Measurements from ENCODE around the gene MRPL51.
A peak's percentile ranks its signal among the peaks of the same experiment; 100 is the strongest.

Gene MRPL51

GRCh38 chr12:6492838-6493496 lies at the start of gene MRPL51:
TSS of gene MRPL51 (minus strand) at chr12:6493262. CDS start at chr12:6493136, 126 bp downstream.
- peak; percentile 94 for DNase-seq

GRCh38 chr12:6542209-6543009 lies 49.3 kb upstream of the MRPL51 start:
- no peak for DNase-seq

DNA sequence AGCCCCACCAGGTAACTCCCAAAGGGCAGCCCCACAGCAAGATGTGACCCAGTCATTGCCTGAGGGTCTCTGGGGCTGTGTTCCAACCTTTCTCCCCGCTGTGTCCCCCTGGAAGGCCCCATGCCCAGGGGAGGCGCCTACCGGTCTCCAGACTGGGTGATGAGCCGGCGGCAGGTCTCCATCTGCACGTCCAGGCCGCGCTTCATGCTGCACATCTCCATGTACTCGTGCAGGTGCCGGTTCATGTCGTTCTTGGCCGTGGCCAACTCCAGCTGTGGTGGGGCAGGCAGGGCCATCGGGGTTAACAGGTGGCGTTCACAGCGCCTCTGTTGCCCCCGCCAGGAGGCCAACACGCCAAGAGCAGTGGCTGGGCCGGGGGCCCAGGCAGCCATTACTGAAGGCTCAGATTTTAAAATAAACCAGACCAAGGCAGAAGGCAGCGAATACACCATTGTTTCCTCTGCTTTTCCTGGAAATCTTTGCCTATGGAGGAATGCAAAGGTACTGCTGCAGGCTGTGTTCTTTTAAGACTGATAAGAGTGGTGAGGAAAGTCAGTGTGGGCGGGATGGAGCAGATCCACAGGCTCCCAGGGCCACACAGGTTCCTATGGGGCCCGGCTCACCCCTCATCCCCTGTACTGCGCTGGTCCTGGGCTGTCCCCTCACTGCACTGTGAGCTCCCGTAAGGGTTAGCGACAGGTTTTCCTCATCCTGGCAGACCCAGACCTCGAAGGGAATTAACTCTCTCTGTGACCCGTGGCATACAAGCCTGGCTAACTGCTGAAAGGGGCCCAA lies 48.5 kb upstream of the MRPL51 start:
- DNase-seq: no peak

GRCh38 chr12:6540181-6540877 lies 47.3 kb upstream of the MRPL51 start:
- DNase-seq: peak; percentile 62

GRCh38 chr12:6539707-6540134 lies 46.7 kb upstream of the MRPL51 start:
- no peak for DNase-seq

DNA sequence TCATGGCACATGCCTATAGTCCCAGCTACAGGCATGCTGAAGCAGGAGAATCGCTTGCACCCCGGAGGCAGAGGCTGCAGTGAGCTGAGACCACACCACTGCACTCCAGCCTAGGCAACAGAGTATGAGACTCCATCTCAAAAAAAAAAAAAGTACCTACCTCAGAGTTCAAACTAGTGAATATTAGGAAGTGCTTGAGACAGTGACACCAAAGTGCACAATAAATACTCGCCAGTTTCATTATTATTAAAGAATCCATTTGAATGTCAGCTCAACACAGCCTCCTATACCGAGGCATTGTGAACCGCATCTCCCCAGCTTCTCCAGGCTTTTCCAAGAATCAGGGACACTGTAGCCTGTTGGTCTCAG lies 46.2 kb upstream of the MRPL51 start:
- DNase-seq: no peak

DNA sequence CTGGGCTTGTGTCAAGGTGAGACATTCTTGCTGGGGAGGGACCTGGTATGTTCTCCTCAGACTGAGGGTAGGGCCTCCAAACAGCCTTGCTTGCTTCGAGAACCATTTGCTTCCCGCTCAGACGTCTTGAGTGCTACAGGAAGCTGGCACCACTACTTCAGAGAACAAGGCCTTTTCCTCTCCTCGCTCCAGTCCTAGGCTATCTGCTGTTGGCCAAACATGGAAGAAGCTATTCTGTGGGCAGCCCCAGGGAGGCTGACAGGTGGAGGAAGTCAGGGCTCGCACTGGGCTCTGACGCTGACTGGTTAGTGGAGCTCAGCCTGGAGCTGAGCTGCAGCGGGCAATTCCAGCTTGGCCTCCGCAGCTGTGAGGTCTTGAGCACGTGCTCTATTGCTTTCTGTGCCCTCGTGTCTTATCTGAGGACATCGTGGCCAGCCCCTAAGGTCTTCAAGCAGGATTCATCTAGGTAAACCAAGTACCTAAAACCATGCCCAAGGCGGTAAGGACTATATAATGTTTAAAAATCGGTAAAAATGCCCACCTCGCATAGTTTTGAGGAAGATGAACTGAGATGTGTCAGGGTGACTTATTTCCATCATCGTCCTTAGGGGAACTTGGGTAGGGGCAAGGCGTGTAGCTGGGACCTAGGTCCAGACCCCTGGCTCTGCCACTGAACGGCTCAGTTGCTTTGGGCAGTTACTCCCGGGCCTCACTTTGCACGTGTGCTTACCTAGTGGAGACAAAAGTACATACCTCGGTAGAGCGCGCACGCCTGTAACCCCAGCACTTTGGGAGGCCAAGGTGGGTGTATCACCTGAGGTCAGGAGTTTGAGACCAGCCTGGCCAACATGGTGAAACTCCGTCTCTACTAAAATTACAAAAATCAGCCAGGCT lies 45.6 kb upstream of the MRPL51 start:
- no peak for DNase-seq

- DNase-seq: peak; percentile 64
Observed at GRCh38 chr12:6537580-6538419, 44.7 kb upstream of the MRPL51 start.

DNA sequence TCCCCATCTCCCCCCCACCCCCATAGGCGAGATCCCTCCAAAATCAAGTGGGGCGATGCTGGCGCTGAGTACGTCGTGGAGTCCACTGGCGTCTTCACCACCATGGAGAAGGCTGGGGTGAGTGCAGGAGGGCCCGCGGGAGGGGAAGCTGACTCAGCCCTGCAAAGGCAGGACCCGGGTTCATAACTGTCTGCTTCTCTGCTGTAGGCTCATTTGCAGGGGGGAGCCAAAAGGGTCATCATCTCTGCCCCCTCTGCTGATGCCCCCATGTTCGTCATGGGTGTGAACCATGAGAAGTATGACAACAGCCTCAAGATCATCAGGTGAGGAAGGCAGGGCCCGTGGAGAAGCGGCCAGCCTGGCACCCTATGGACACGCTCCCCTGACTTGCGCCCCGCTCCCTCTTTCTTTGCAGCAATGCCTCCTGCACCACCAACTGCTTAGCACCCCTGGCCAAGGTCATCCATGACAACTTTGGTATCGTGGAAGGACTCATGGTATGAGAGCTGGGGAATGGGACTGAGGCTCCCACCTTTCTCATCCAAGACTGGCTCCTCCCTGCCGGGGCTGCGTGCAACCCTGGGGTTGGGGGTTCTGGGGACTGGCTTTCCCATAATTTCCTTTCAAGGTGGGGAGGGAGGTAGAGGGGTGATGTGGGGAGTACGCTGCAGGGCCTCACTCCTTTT lies 44.0 kb upstream of the MRPL51 start:
- no peak for DNase-seq

DNA sequence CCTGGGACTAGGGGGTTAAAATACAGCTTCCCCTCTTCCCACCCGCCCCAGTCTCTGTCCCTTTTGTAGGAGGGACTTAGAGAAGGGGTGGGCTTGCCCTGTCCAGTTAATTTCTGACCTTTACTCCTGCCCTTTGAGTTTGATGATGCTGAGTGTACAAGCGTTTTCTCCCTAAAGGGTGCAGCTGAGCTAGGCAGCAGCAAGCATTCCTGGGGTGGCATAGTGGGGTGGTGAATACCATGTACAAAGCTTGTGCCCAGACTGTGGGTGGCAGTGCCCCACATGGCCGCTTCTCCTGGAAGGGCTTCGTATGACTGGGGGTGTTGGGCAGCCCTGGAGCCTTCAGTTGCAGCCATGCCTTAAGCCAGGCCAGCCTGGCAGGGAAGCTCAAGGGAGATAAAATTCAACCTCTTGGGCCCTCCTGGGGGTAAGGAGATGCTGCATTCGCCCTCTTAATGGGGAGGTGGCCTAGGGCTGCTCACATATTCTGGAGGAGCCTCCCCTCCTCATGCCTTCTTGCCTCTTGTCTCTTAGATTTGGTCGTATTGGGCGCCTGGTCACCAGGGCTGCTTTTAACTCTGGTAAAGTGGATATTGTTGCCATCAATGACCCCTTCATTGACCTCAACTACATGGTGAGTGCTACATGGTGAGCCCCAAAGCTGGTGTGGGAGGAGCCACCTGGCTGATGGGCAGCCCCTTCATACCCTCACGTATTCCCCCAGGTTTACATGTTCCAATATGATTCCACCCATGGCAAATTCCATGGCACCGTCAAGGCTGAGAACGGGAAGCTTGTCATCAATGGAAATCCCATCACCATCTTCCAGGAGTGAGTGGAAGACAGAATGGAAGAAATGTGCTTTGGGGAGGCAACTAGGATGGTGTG lies 43.1 kb upstream of the MRPL51 start:
- DNase-seq: no peak

DNA sequence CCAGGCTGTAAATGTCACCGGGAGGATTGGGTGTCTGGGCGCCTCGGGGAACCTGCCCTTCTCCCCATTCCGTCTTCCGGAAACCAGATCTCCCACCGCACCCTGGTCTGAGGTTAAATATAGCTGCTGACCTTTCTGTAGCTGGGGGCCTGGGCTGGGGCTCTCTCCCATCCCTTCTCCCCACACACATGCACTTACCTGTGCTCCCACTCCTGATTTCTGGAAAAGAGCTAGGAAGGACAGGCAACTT lies 42.6 kb upstream of the MRPL51 start:
- DNase-seq: no peak

DNA sequence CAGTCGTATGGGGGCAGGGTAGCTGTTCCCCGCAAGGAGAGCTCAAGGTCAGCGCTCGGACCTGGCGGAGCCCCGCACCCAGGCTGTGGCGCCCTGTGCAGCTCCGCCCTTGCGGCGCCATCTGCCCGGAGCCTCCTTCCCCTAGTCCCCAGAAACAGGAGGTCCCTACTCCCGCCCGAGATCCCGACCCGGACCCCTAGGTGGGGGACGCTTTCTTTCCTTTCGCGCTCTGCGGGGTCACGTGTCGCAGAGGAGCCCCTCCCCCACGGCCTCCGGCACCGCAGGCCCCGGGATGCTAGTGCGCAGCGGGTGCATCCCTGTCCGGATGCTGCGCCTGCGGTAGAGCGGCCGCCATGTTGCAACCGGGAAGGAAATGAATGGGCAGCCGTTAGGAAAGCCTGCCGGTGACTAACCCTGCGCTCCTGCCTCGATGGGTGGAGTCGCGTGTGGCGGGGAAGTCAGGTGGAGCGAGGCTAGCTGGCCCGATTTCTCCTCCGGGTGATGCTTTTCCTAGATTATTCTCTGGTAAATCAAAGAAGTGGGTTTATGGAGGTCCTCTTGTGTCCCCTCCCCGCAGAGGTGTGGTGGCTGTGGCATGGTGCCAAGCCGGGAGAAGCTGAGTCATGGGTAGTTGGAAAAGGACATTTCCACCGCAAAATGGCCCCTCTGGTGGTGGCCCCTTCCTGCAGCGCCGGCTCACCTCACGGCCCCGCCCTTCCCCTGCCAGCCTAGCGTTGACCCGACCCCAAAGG lies 42.1 kb upstream of the MRPL51 start:
- peak; percentile 63 for DNase-seq

DNA sequence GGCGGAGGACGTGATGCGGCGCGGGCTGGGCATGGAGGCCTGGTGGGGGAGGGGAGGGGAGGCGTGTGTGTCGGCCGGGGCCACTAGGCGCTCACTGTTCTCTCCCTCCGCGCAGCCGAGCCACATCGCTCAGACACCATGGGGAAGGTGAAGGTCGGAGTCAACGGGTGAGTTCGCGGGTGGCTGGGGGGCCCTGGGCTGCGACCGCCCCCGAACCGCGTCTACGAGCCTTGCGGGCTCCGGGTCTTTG lies 41.6 kb upstream of the MRPL51 start:
- DNase-seq: no peak

GRCh38 chr12:6533923-6534694 lies 41.0 kb upstream of the MRPL51 start, which contains the start of gene GAPDH:
TSS of gene GAPDH (plus strand) at chr12:6534517. CDS start at chr12:6534833, 316 bp downstream.
- DNase-seq: peak; percentile 94

GRCh38 chr12:6533653-6533922 lies 40.5 kb upstream of the MRPL51 start:
- no peak for DNase-seq

GRCh38 chr12:6532927-6533652 lies 40.0 kb upstream of the MRPL51 start:
- peak; percentile 62 for DNase-seq

- DNase-seq: peak; percentile 43
Observed at GRCh38 chr12:6532051-6532926, 39.2 kb upstream of the MRPL51 start.

Measured in NCI-H1092 (cell line).